ENCODE results near the gene GAS2L1.
"Not testable (repeated sequence)": the region's sequence is repeated elsewhere in the genome, so short reads cannot be mapped to it uniquely, and the experiment has no call there.

GAS2L1 gene

DNA sequence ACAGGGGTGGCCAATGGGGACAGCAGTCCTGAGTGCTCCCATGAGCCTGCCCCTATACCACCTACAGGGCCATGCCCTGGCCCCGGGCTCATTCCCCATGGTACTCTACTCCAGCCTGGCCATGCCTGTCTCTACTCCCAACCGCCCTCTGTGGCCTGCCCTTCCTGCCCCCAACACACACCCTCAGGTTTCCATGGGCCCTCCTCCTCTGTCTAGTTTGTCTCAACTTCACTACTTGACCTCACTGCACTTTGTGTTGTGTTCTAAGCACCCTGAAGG, 35.3 kb downstream of the GAS2L1 start:
- no peak for DNase-seq (ENCODE audit: extremely low read depth, low read depth)
- TF ChIP-seq, protein P1, sequence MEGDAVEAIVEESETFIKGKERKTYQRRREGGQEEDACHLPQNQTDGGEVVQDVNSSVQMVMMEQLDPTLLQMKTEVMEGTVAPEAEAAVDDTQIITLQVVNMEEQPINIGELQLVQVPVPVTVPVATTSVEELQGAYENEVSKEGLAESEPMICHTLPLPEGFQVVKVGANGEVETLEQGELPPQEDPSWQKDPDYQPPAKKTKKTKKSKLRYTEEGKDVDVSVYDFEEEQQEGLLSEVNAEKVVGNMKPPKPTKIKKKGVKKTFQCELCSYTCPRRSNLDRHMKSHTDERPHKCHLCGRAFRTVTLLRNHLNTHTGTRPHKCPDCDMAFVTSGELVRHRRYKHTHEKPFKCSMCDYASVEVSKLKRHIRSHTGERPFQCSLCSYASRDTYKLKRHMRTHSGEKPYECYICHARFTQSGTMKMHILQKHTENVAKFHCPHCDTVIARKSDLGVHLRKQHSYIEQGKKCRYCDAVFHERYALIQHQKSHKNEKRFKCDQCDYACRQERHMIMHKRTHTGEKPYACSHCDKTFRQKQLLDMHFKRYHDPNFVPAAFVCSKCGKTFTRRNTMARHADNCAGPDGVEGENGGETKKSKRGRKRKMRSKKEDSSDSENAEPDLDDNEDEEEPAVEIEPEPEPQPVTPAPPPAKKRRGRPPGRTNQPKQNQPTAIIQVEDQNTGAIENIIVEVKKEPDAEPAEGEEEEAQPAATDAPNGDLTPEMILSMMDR (IDR thresholded peaks at IDR 0.05; ENCODE audit: low read depth, low read length, missing control alignments), result no peak
- H3K4me3 ChIP-seq (replicated peaks; ENCODE audit: low read depth, low read length), result no peak overlapping the region

DNA sequence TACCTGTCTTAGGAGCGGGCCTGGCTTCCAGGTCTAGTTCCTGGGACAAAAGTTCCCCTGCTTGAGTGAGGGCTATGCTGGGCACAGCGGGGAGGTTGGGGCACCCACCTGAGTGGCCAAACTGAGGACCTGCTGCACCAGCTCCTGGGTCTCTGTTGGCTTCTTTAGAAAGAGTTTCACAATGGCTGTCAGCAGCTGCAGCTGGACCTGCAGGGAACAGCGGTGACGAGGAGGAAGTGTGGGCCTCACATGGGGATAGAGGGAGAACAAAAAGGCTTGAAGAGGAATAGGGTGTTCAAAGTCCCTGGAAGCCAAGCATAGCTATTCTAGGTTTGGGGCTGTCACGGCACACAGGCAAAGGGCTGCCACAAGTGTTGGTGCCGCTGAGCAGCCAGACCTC, 35.7 kb downstream of the GAS2L1 start:
- no peak for DNase-seq (ENCODE audit: extremely low read depth, low read depth)

DNA sequence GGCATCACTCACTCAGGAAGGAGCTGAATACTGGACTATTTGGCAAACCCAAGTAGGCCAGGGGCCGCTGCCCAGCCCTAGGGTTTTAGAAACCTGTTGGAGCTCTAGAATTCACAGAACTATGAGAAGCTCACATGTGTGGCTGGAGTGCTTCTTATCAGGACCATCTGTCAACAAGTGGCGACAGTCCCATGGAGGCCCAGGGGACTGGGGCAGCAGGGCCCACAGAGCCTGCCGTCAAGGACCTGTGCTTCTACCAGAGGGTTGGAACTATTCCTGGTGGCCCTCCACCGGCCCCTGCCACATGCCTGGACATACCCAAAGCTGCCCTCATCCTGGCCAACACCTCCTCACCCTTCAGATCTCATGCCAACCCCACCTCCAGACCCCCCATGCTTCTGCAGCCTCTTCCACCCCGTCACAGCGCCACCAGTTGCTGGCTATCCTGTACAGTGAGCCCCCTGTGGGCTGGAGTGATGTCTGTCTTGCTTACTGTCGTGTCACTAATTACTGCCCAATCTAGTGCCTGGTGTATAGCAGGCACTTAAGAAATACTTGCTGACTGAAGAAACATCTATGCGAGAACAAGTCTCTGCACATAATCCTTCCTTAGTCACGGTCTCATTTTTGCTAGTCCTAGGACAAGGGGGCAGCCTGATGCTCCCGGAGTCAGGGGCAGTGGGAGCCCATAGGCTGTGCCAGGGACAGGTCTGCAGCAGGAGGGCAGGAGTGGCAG, 36.3 kb downstream of the GAS2L1 start:
- DNase-seq (ENCODE audit: extremely low read depth, low read depth), result no peak
- no peak overlapping the region for H3K4me3 ChIP-seq (replicated peaks; ENCODE audit: low read depth, low read length)
- TF ChIP-seq, protein P1 (IDR thresholded peaks at IDR 0.05; ENCODE audit: low read depth, low read length, missing control alignments), result no peak

More for the DNA sequence above, 35.7 kb downstream of the GAS2L1 start:
- TF ChIP-seq, protein P1 (IDR thresholded peaks at IDR 0.05; ENCODE audit: low read depth, low read length, missing control alignments), result no peak
- no peak overlapping the region for H3K4me3 ChIP-seq (replicated peaks; ENCODE audit: low read depth, low read length)

DNA sequence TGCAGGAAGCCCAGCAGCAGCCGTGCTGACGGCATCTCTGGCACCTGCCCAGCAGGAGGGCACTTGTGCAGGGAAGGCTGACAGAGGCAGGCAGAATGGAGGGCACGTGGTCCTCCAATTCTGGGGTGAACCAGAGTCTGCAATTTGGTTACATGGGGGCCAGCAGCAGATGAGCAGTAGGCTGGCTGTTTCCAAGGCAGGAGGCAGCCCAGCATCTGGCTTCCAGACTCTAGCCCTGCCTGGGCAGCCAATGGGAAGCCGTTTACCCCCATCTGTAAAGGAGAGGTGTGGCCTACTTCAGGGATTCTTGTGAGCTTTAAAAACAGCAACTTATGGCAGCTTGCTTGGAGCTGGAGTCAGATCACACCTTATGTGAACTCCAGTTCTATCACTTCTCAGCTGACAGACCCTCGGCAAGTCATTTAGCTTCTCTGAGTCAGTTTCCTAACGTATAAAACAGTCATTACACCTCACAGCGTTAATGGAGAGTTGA, 36.9 kb downstream of the GAS2L1 start:
- no peak overlapping the region for H3K4me3 ChIP-seq (replicated peaks; ENCODE audit: low read depth, low read length)
- TF ChIP-seq, protein P1 (IDR thresholded peaks at IDR 0.05; ENCODE audit: low read depth, low read length, missing control alignments), result no peak
- DNase-seq (ENCODE audit: extremely low read depth, low read depth), result peak; percentile 88

DNA sequence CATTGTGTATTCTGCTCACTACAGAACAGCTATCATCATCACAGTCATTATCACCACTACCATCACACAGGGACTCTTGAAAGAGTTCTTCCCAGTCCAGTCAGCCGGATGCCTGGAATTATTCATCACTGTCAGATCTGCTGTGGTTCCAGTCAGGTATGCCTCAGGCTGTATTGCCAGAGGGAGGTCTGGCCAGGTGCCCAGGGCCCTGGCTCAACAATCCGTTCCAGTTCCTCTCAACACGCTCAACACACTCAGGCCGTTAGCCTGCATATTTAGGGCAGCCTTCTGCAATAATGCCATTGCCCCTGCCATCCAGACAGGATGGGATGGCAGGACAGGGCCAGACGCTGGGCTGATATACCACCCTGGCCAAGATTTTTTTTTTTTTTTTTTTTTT, 37.7 kb downstream of the GAS2L1 start:
- DNase-seq (ENCODE audit: extremely low read depth, low read depth), result peak; percentile 75
- TF ChIP-seq, protein P1 (IDR thresholded peaks at IDR 0.05; ENCODE audit: low read depth, low read length, missing control alignments), result no peak
- H3K4me3 ChIP-seq (replicated peaks; ENCODE audit: low read depth, low read length), result no peak overlapping the region

DNA sequence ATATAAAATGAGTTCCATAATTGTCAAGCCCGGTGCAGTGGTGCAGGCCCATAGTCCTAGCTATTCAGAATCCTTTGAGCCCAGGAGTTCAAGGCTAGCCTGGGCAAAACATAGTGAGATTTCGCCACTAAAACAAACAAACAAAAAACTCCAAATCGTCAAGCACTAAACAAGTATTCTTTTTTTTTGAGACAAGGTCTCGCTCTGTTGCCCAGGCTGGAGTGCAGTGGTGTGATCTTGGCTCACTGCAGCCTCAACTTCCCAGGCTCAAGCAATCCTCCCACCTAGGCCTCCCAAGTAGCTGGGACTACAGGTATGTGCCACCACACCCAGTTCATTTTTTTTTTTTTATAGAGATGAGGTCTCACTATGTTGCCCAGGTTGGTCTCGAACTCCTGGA, 38.4 kb downstream of the GAS2L1 start:
- H3K4me3 ChIP-seq (replicated peaks; ENCODE audit: low read depth, low read length); DNase-seq (ENCODE audit: extremely low read depth, low read depth): not testable (repeated sequence)

DNA sequence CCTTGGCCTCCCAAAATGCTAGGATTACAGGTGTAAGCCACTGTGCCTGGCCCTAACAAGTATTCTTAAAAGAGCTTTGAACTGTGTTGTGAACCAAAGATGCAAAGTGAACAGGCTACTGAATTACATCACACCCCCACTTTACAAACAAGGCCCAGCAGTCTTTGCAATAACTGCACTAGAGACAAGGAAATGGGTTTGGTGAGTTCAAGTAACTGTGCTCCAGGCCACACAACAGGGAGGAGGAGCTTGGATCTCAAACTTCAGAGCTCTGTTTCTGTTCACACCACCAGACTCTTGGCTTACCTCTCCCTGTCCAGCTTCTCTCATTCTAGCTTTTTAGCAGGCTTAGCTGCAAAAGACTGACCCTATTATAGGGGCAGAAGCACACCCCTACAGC, 39.5 kb downstream of the GAS2L1 start:
- no peak for DNase-seq (ENCODE audit: extremely low read depth, low read depth)
- TF ChIP-seq, protein P1 (IDR thresholded peaks at IDR 0.05; ENCODE audit: low read depth, low read length, missing control alignments), result no peak
- no peak overlapping the region for H3K4me3 ChIP-seq (replicated peaks; ENCODE audit: low read depth, low read length)
